Bone marrow (tissue), 2 donors: ENCODE data around the gene RFNG.

ENCODE experiments used
- DNase-seq, 2 donors: peaks; one replicate each; lab custom pipeline; 2025; lab: John Stamatoyannopoulos, UW

Gene RFNG

GRCh38 chr17:82089723-82090548 lies 38.3 kb upstream of the RFNG start:
- DNase-seq, result no peak

- DNase-seq, result no peak
Observed at GRCh38 chr17:82088838-82089722, 37.5 kb upstream of the RFNG start.

GRCh38 chr17:82087961-82088837 lies 36.6 kb upstream of the RFNG start:
- no peak for DNase-seq

GRCh38 chr17:82086941-82087906 lies 35.6 kb upstream of the RFNG start:
- no peak for DNase-seq

GRCh38 chr17:82085931-82086764 lies 34.5 kb upstream of the RFNG start:
- no peak for DNase-seq

- DNase-seq, result no peak
Observed at GRCh38 chr17:82085031-82085861, 33.6 kb upstream of the RFNG start.

- DNase-seq, result no peak
Observed at GRCh38 chr17:82084373-82085030, 32.9 kb upstream of the RFNG start.

GRCh38 chr17:82083533-82084359 lies 32.1 kb upstream of the RFNG start:
- DNase-seq, result no peak

GRCh38 chr17:82083009-82083408 lies 31.4 kb upstream of the RFNG start:
- DNase-seq, result no peak

GRCh38 chr17:82082456-82082855 lies 30.8 kb upstream of the RFNG start:
- no peak for DNase-seq

- DNase-seq, result no peak
Observed at GRCh38 chr17:82081966-82082365, 30.4 kb upstream of the RFNG start.

GRCh38 chr17:82081546-82081945 lies 29.9 kb upstream of the RFNG start:
- DNase-seq, result no peak

GRCh38 chr17:82080789-82081464 lies 29.3 kb upstream of the RFNG start:
- DNase-seq, result no peak

- DNase-seq, result no peak
Observed at GRCh38 chr17:82080048-82080788, 28.6 kb upstream of the RFNG start.

GRCh38 chr17:82079001-82079677 lies 27.5 kb upstream of the RFNG start:
- no peak for DNase-seq

- DNase-seq, result no peak
Observed at GRCh38 chr17:82078433-82078832, 26.8 kb upstream of the RFNG start.
